KMS-11 (cell line): ENCODE results near the gene ADORA1.

Source experiments
- H2AFZ ChIP-seq: fragments of 200-600 bp; sonication (generic); 2 replicates; pipeline ENCODE4 v1.6.1; 2016; ENCODE audit warnings: antibody characterized with exemption, mixed run types, low read depth
- H3K27ac ChIP-seq: fragments of 200-600 bp; sonication (generic); 2 replicates; pipeline ENCODE4 v1.6.1; 2016; ENCODE audit warnings: mild to moderate bottlenecking, mixed run types
- H3K27me3 ChIP-seq: fragments of 200-600 bp; sonication (generic); 2 replicates; pipeline ENCODE4 v1.6.1; 2017; ENCODE audit warnings: mild to moderate bottlenecking, low read depth, mixed run types, moderate library complexity; ENCODE audit not compliant: insufficient read depth
- H3K36me3 ChIP-seq: fragments of 200-600 bp; sonication (generic); 2 replicates; pipeline ENCODE4 v1.6.1; 2017; ENCODE audit warnings: mild to moderate bottlenecking, mixed run types; ENCODE audit not compliant: insufficient read depth
- H3K4me1 ChIP-seq: fragments of 200-600 bp; sonication (generic); 2 replicates; pipeline ENCODE4 v1.6.1; 2016; ENCODE audit warnings: mild to moderate bottlenecking, low read depth, mixed run types; ENCODE audit not compliant: poor library complexity, severe bottlenecking
- H3K4me2 ChIP-seq: fragments of 200-600 bp; sonication (generic); 2 replicates; pipeline ENCODE4 v1.7.0; 2016; ENCODE audit warnings: mild to moderate bottlenecking, mixed run types
- H3K4me3 ChIP-seq: fragments of 200-600 bp; sonication (generic); IDR thresholded peaks from 2 replicates; pipeline ENCODE4 v1.6.1; 2017; ENCODE audit warnings: low read depth, low read length, mixed read lengths; ENCODE audit not compliant: insufficient read depth
- H3K79me2 ChIP-seq: fragments of 200-600 bp; sonication (generic); 2 replicates; pipeline ENCODE4 v1.6.1; 2016; ENCODE audit warnings: low read depth, mixed run types; ENCODE audit not compliant: insufficient read depth
- H3K9ac ChIP-seq: fragments of 200-600 bp; sonication (generic); 2 replicates; pipeline ENCODE4 v1.6.1; 2016; ENCODE audit warnings: mild to moderate bottlenecking, mixed run types
- H4K20me1 ChIP-seq: fragments of 200-600 bp; sonication (generic); 2 replicates; pipeline ENCODE4 v1.6.1; 2016; ENCODE audit warnings: mild to moderate bottlenecking, mixed run types; ENCODE audit not compliant: insufficient read depth
- TF ChIP-seq, protein P1 (sequence below): fragments of 200-600 bp; sonication (generic); conservative IDR thresholded peaks from 2 replicates; pipeline ENCODE4 v1.6.1; 2017; ENCODE audit warnings: low read depth, mild to moderate bottlenecking, antibody characterized with exemption, low read length, moderate library complexity, mixed read lengths

The ADORA1 gene

DNA sequence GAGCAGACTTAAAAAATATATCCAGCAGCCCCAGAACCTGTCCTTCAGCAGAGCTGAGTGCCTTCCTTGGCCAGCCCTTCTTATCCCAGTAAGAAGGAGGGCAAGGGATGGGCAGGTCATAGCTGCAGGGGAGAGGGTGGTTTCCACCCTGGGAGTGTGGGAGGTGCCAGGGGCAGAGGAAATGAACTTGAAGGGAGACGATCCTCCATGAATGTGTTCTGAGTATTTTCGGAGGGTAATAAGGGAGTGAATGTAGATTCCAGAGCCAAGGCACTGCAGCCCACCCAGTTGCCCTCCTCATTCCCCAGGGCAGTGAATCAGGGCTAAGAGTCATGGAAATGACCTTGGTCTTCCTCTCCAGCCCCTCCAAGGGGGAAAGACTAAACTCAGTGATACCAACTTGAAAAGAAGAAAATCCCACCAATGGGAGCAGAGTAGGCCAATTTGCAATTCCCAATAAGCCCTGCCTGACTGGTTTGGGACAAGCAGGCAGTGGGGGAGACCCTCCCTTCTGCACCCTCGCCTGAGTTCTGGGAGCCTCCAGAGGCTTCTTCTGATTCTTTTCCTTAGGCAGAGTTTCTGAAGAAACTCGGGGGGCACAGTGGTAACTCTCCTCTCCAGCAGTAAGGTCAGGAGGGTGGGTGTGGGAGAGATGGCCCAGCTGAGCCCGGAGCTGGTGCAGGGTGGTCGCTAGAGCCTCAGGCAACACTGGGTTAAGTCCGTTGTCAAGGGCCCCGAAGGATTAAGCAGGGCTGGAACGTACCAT lies 45.9 kb upstream of the ADORA1 start:
- Histone ChIP-seq H3K79me2 (no peaks in the 10 kb centered on the region), H3K36me3 (no peaks in the 10 kb centered on the region), H3K27me3 (no peaks in the 10 kb centered on the region), H3K9ac (no peak overlapping the region), H3K27ac (no peak overlapping the region), H2AFZ (no peak overlapping the region), H3K4me1 (no peaks in the 10 kb centered on the region), H3K4me2 (no peak overlapping the region), H4K20me1 (no peaks in the 10 kb centered on the region), H3K4me3 (no peak overlapping the region)
- TF ChIP-seq, protein P1, sequence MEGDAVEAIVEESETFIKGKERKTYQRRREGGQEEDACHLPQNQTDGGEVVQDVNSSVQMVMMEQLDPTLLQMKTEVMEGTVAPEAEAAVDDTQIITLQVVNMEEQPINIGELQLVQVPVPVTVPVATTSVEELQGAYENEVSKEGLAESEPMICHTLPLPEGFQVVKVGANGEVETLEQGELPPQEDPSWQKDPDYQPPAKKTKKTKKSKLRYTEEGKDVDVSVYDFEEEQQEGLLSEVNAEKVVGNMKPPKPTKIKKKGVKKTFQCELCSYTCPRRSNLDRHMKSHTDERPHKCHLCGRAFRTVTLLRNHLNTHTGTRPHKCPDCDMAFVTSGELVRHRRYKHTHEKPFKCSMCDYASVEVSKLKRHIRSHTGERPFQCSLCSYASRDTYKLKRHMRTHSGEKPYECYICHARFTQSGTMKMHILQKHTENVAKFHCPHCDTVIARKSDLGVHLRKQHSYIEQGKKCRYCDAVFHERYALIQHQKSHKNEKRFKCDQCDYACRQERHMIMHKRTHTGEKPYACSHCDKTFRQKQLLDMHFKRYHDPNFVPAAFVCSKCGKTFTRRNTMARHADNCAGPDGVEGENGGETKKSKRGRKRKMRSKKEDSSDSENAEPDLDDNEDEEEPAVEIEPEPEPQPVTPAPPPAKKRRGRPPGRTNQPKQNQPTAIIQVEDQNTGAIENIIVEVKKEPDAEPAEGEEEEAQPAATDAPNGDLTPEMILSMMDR: no peak

GRCh38 chr1:203082231-203082505 lies 45.4 kb upstream of the ADORA1 start:
- no peaks in the 10 kb centered on the region for H4K20me1 ChIP-seq
- H3K27ac ChIP-seq: no peak overlapping the region
- no peaks in the 10 kb centered on the region for H3K27me3 ChIP-seq
- no peaks in the 10 kb centered on the region for H3K79me2 ChIP-seq
- no peak overlapping the region for H3K4me2 ChIP-seq
- H3K4me3 ChIP-seq: no peak overlapping the region
- no peak overlapping the region for H2AFZ ChIP-seq
- H3K9ac ChIP-seq: no peak overlapping the region
- no peaks in the 10 kb centered on the region for H3K4me1 ChIP-seq
- TF ChIP-seq, protein P1: no peak
- H3K36me3 ChIP-seq: no peaks in the 10 kb centered on the region

DNA sequence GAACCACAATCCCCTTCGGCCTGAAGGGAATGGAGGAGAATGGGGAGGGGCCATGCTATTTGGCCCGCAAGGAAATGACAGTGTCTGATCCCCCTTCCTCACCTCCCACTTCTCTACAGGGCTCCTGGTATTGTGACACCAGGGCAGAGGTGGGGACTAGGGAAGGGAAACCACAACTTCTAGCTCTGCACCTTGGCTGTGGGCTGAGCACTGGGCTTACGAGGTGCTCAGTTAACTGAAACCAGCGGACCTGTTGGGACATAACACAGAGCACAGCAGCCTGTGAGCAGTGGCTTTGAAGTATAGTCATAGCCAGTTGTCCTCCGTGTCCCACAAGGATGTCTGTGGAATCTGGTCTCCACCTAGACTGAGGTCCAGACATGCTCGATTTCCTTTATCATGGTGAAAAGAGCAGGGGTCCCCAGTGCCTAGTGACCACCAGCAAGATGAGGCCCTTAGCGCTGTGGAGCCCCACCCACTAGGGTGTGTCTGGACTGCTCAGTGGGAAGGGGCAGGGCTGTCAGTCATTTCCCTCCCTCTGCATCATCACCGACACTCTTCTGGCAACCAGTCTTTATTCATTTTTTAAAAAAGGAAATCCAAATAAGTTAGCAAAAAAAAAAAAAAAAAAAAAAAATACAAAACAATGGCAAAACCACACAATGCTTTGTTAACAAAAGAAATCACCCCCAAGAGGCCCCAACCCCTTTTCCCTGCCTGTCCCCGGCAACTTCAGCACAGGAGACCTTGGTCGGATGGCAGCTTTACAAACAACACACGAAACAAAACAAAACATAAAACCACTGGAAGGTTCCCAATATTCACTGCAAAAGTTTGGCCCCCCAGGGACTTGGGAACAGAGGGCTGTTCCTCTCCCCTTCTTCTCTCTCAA lies 44.7 kb upstream of the ADORA1 start:
- H3K4me3 ChIP-seq: no peak overlapping the region
- H3K9ac ChIP-seq: no peak overlapping the region
- no peaks in the 10 kb centered on the region for H3K4me1 ChIP-seq
- H3K27ac ChIP-seq: no peak overlapping the region
- H2AFZ ChIP-seq: no peak overlapping the region
- H3K36me3 ChIP-seq: no peaks in the 10 kb centered on the region
- H3K4me2 ChIP-seq: no peak overlapping the region
- H3K27me3 ChIP-seq: no peaks in the 10 kb centered on the region
- no peaks in the 10 kb centered on the region for H3K79me2 ChIP-seq
- TF ChIP-seq, protein P1: no peak
- H4K20me1 ChIP-seq: no peaks in the 10 kb centered on the region

- no peak overlapping the region for H2AFZ ChIP-seq
- H3K79me2 ChIP-seq: no peaks in the 10 kb centered on the region
- TF ChIP-seq, protein P1: no peak
- no peak overlapping the region for H3K9ac ChIP-seq
- H3K36me3 ChIP-seq: no peaks in the 10 kb centered on the region
- H3K4me2 ChIP-seq: no peak overlapping the region
- no peaks in the 10 kb centered on the region for H3K27me3 ChIP-seq
- H3K27ac ChIP-seq: no peak overlapping the region
- no peaks in the 10 kb centered on the region for H4K20me1 ChIP-seq
- H3K4me1 ChIP-seq: no peaks in the 10 kb centered on the region
- no peak overlapping the region for H3K4me3 ChIP-seq
Observed at GRCh38 chr1:203083463-203083921, 44.0 kb upstream of the ADORA1 start.
